Mucosa of descending colon (tissue), 3 donors: Measurements from ENCODE around the gene SMPD1. TPM values are rescaled to one million over a fixed set of nuclear protein-coding genes. Genes with fewer than 3 reads are reported as not detected.

Experiments used
- ATAC-seq: fragments of 200-7000 bp; cut with Tn5 transposase; one replicate; pipeline ENCODE4 v1.9.1; 2020; ENCODE audit warnings: mild to moderate bottlenecking, moderate library complexity
- DNase-seq, 3 donors: peaks; one replicate each; pipeline ENCODE4 v3.0.0-alpha.2; 2020
- H3K36me3 ChIP-seq: fragments of 200-600 bp; one replicate; pipeline ENCODE4 v1.8.0; 2021; ENCODE audit warnings: low read depth, mild to moderate bottlenecking
- H3K4me1 ChIP-seq: fragments of 200-600 bp; one replicate; pipeline ENCODE4 v1.8.0; 2021; ENCODE audit warnings: low read depth, mild to moderate bottlenecking
- H3K4me3 ChIP-seq: fragments of 200-600 bp; one replicate; pipeline ENCODE4 v1.8.0; 2021; ENCODE audit warnings: mild to moderate bottlenecking
- H3K9me3 ChIP-seq: fragments of 200-600 bp; one replicate; pipeline ENCODE4 v1.8.0; 2021; ENCODE audit warnings: mild to moderate bottlenecking
- CTCF ChIP-seq: fragments of 200-600 bp; IDR thresholded peaks from one replicate; pipeline ENCODE4 v1.8.0; 2022; ENCODE audit warnings: antibody characterized with exemption, mild to moderate bottlenecking
- intact Hi-C, 2 donors: fragments of 100-400 bp; cut with DNase I in 1 of 2; cut with micrococcal nuclease in 1 of 2; formaldehyde crosslinking; loops; one replicate each; pipeline versions ENCODE4 v1.11.0 to v1.11.1; 2022; cut with DNase I, micrococcal nuclease
- total RNA-seq, 3 donors: library from RNA; stranded (reverse); fragmentation: NEBNext Ultra II Directional in 2 of 3; extraction: Animal tissue kit (Norgen Biotek cat#: 25700) in 2 of 3; gene quantifications; one replicate each; pipeline versions ENCODE4 v1.2.1 to v1.2.4, GENCODE V29; 2021 to 2023
- donor health status: DM: no; HTN: no; CAD: no; lungs with moderate emphysema.
- donor health status: DM: no; HTN: no; CAD: no.
- donor health status: DM: no; HTN: yes; CAD: no.

SMPD1 gene
- total RNA-seq, 3 donors from 2014 or later, result 45.3 to 86.6 (median 62.0) TPM

DNA sequence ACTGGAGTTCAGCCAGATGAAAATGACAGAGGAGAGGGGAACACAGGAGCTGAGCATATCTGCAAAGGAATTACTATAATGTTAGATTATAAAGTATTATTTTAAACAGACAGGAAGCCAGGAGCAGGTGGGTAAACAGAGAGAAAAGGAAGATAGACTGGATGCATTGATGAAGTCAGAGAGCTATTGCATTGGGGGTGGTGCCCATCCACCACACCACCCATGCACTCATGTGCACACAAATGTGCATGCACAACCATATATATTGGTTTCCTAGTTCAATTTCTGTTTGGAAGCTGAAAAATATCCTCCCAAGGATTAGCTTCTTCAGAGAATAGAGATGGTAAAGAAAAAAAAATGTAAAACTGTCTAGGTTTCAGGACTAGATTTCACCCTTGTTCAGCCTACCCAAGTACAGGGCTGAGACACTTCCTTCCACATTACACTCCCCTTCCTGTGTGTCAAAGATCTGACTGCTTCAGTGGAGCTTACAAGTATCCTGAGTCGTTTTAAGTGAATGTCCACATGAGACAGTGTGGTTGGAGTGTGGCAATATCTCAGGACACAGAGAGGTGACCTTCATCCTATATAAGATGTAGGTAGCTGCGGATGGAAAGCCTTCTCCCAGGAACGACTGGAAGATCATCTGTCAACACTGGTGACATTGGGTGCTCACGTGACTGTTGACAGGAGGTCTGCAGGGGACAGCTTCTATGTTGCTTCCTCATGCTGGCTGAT lies 12.2 kb upstream of the SMPD1 start:
- peaks cover 3% of the 10 kb centered on the region for H3K4me1 ChIP-seq
- H3K4me3 ChIP-seq, result no peak overlapping the region
- no peaks in the 10 kb centered on the region for H3K36me3 ChIP-seq
- intact Hi-C loops, result loop anchor here (2.0 to 5.0 kb wide), 2 partner anchors 64 to 127 kb away; partner anchors contain the start of gene HPX (in 2 of the 2)
- no peak for TF ChIP-seq CTCF
- ATAC-seq (peak; percentile 54), DNase-seq (no peak)
- no peaks in the 10 kb centered on the region for H3K9me3 ChIP-seq

- DNase-seq, result no peak
- Histone ChIP-seq H3K9me3 (no peaks in the 10 kb centered on the region), H3K36me3 (no peaks in the 10 kb centered on the region), H3K4me1 (peaks cover 3% of the 10 kb centered on the region), H3K4me3 (no peak overlapping the region)
- TF ChIP-seq CTCF, result no peak
- ATAC-seq, result no peak
- intact Hi-C loops, result loop anchor here (2.0 to 5.0 kb wide), 2 partner anchors 64 to 126 kb away; partner anchors contain the start of gene HPX (in 2 of the 2)
Measured at GRCh38 chr11:6378640-6378989, 11.7 kb upstream of the SMPD1 start.

- intact Hi-C loops, result no loop called here
- Histone ChIP-seq H3K9me3 (no peaks in the 10 kb centered on the region), H3K36me3 (no peaks in the 10 kb centered on the region), H3K4me1 (peaks cover 5% of the 10 kb centered on the region), H3K4me3 (no peak overlapping the region)
- no peak for ATAC-seq
- no peak for TF ChIP-seq CTCF
- DNase-seq, result no peak
Measured at GRCh38 chr11:6385046-6385777, 5.1 kb upstream of the SMPD1 start.

GRCh38 chr11:6387811-6388599 lies 2.3 kb upstream of the SMPD1 start:
- peak in 1 of 3 donors; percentile 38 for DNase-seq
- H3K36me3 ChIP-seq, result no peaks in the 10 kb centered on the region
- no peak for TF ChIP-seq CTCF
- no peak overlapping the region for H3K4me3 ChIP-seq
- intact Hi-C loops, result no loop called here
- peak; percentile 18 for ATAC-seq
- H3K4me1 ChIP-seq, result peaks cover 17% of the 10 kb centered on the region
- no peaks in the 10 kb centered on the region for H3K9me3 ChIP-seq

- no peak for TF ChIP-seq CTCF
- peaks cover 17% of the 10 kb centered on the region for H3K4me1 ChIP-seq
- intact Hi-C loops, result no loop called here
Measured at GRCh38 chr11:6388748-6389147, 1.5 kb upstream of the SMPD1 start.

More at GRCh38 chr11:6388748-6389147, 1.5 kb upstream of the SMPD1 start:
- Histone ChIP-seq H3K4me3 (no peak overlapping the region), H3K36me3 (no peaks in the 10 kb centered on the region), H3K9me3 (no peaks in the 10 kb centered on the region)
- no peak for ATAC-seq
- no peak for DNase-seq
